Measurements from ENCODE around the gene MACROD2.

MACROD2 gene

GRCh38 chr20:15627089-15627488, 1631.8 kb downstream of the MACROD2 start:
- TF ChIP-seq, protein P1, sequence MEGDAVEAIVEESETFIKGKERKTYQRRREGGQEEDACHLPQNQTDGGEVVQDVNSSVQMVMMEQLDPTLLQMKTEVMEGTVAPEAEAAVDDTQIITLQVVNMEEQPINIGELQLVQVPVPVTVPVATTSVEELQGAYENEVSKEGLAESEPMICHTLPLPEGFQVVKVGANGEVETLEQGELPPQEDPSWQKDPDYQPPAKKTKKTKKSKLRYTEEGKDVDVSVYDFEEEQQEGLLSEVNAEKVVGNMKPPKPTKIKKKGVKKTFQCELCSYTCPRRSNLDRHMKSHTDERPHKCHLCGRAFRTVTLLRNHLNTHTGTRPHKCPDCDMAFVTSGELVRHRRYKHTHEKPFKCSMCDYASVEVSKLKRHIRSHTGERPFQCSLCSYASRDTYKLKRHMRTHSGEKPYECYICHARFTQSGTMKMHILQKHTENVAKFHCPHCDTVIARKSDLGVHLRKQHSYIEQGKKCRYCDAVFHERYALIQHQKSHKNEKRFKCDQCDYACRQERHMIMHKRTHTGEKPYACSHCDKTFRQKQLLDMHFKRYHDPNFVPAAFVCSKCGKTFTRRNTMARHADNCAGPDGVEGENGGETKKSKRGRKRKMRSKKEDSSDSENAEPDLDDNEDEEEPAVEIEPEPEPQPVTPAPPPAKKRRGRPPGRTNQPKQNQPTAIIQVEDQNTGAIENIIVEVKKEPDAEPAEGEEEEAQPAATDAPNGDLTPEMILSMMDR (IDR thresholded peaks at IDR 0.05; ENCODE audit: extremely low read depth, missing control alignments), result no peak
- DNase-seq (ENCODE audit: low spot score), result no peak

DNA sequence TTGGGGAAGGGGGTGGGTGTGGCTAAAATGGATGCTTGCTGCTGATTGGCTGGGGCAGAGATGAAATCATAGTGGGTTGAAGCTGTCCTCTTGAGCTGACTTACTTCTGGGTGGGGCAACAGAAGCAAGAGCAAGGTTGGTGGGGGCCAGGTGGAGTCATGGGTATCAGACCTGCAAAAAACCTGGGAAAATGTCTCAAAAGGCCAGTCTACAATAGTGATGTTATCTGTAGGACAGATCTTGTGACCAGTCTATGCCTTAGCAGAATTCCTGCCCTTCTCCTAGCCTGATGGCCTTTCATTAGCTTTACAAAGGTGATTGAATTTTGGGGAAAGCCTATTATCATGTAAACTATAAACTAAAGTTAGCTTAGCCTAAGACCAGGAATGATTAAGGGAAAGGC, 1632.2 kb downstream of the MACROD2 start:
- TF ChIP-seq, protein P1 (IDR thresholded peaks at IDR 0.05; ENCODE audit: extremely low read depth, missing control alignments), result no peak
- no peak for DNase-seq (ENCODE audit: low spot score)

GRCh38 chr20:15628851-15629353, 1633.6 kb downstream of the MACROD2 start:
- no peak for DNase-seq (ENCODE audit: low spot score)
- TF ChIP-seq, protein P1 (IDR thresholded peaks at IDR 0.05; ENCODE audit: extremely low read depth, missing control alignments), result no peak

DNA sequence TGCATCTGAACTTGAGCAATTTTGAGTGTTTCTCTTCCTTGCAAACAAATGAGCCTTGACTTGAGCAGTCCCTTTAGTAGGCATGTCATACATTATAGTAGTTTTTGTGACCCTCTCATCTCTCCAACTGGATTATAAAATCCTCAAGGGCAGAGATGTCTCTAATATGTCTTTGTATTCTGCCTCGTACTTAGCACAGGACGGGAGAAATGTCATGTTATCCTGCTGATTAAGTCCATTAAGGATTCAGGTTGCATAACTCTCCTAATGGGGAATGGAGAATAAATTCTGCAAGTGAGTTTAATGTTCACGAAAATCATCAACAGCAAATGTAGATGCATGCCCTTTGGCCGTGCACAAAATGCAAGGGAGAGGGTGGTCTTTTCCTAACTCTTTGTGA, 1635.0 kb downstream of the MACROD2 start:
- TF ChIP-seq, protein P1 (IDR thresholded peaks at IDR 0.05; ENCODE audit: extremely low read depth, missing control alignments), result no peak
- no peak for DNase-seq (ENCODE audit: low spot score)

DNA sequence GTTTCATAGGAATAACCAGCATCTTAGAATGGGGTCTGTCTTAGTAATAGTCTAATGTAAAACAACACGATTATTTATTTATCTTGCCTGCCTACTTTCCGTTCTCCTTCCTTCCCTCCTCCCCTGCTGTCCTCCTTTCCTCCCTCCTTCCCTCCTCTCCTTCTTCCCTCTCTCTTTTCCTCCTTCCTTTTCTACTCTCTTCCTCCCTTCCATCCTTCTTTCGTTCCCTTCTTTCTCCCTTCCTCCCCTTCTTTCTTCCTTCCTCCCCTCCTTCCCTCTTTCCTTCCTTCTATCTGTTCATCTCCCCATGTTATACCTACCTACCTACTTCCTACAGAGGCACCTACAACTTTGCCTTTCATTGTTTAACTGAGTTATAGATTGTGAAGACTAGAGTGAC, 1637.4 kb downstream of the MACROD2 start:
- TF ChIP-seq, protein P1 (IDR thresholded peaks at IDR 0.05; ENCODE audit: extremely low read depth, missing control alignments), result no peak
- no peak for DNase-seq (ENCODE audit: low spot score)

GRCh38 chr20:15634102-15634501, 1638.8 kb downstream of the MACROD2 start:
- TF ChIP-seq, protein P1 (IDR thresholded peaks at IDR 0.05; ENCODE audit: extremely low read depth, missing control alignments), result no peak
- no peak for DNase-seq (ENCODE audit: low spot score)

- TF ChIP-seq, protein P1 (IDR thresholded peaks at IDR 0.05; ENCODE audit: extremely low read depth, missing control alignments), result no peak
- no peak for DNase-seq (ENCODE audit: low spot score)
These were observed 1642.2 kb downstream of the MACROD2 start for GRCh38 chr20:15637546-15637945.
